GM10248 (cell line): ENCODE data around the gene ALKBH3.

Source experiments
- CTCF ChIA-PET: fragments of 300-600 bp; sonication (Branson Sonifier 250); formaldehyde crosslinking; extraction: SDS; loops from one replicate; lab custom pipeline; 2021; ENCODE audit warnings: antibody characterized with exemption; lab: Yijun Ruan, JAX
- POLR2A ChIA-PET: fragments of 350-650 bp; sonication (Branson Sonifier 250); formaldehyde crosslinking; extraction: SDS; loops from one replicate; lab custom pipeline; 2020; ENCODE audit warnings: antibody characterized with exemption; lab: Yijun Ruan, JAX
- DNase-seq: peaks from one replicate; pipeline ENCODE4 v3.0.0; 2012; ENCODE audit errors: extremely low spot score
- CTCF ChIP-seq: IDR thresholded peaks from 2 replicates; pipeline ENCODE4 v1.5.1; 2012; ENCODE audit warnings: mild to moderate bottlenecking, low read depth; ENCODE audit errors: extremely low read depth, missing control alignments, control extremely low read depth

The ALKBH3 gene

GRCh38 chr11:43933226-43933607, 52.6 kb downstream of the ALKBH3 start:
- no peak for TF ChIP-seq CTCF
- CTCF ChIA-PET: interaction anchor here (0.7 to 1.3 kb wide), 4 partner anchors 8 to 14 kb away, joined by 3 to 4 read pairs (median 4); no protein-coding TSS in a partner anchor
- POLR2A ChIA-PET: no interaction called here
- DNase-seq: no peak

GRCh38 chr11:43933608-43934551, 53.2 kb downstream of the ALKBH3 start:
- TF ChIP-seq CTCF: no peak
- DNase-seq: no peak
- POLR2A ChIA-PET: no interaction called here
- CTCF ChIA-PET: interaction anchor here (0.7 to 1.2 kb wide), 3 partner anchors 8 to 12 kb away, joined by 3 to 4 read pairs (median 3); no protein-coding TSS in a partner anchor

GRCh38 chr11:43934601-43935423, 54.2 kb downstream of the ALKBH3 start:
- no peak for DNase-seq
- ChIA-PET CTCF (interaction anchor here (1.2 kb wide), 1 partner anchor 11 kb away, joined by 3 read pairs; no protein-coding TSS in a partner anchor), POLR2A (no interaction called here)
- no peak for TF ChIP-seq CTCF

- ChIA-PET CTCF (no interaction called here), POLR2A (no interaction called here)
- no peak for TF ChIP-seq CTCF
- DNase-seq: no peak
Observed at GRCh38 chr11:43935424-43935979, 54.9 kb downstream of the ALKBH3 start.

- ChIA-PET POLR2A (no interaction called here), CTCF (no interaction called here)
- no peak for TF ChIP-seq CTCF
- DNase-seq: no peak
Observed at GRCh38 chr11:43936076-43936475, 55.4 kb downstream of the ALKBH3 start.
